ENCODE results near the gene SV2A.
"Not testable (repeated sequence)": the region's sequence is repeated elsewhere in the genome, so short reads cannot be mapped to it uniquely, and the experiment has no call there.

- not testable (repeated sequence) for TF ChIP-seq CTCF, POLR2A (IDR thresholded peaks at IDR 0.05)
Observed at GRCh38 chr1:149957548-149957947, 39.9 kb upstream of the SV2A start.

Measured in right lobe of liver (tissue), 4 donors.